Measurements from ENCODE around the gene NDUFS7.

DNA sequence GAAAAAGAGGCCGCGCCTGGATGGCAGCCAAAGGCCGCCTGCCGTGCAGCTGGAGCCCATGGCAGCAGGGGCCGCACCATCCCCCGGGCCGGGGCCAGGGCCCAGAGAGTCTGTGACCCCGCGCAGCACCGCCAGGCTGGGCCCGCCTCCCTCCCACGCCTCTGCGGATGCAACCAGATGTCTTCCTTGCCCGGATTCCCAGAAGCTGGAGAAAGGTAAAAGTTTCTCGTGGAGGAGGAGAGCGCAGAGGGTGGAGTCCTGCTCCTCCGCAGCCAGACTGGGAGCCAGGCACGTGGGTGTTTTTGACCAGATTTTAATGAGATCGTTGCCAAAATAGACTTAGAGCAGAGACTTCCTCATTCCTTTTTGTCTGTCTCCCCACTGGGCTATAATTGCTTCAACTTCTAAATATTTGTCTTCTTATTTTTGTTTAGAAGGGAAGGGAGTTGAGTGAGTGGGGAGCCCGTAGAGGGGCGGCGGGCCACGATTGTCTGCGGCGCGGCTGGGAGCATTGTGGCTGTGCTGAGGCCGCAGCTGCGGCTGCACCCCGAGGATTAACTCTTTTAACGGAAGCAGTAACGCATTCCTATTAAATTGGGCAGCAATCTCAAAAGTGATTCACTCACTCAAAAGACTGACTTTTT is 22.8 kb upstream of the NDUFS7 start:
- TF ChIP-seq, protein P1, sequence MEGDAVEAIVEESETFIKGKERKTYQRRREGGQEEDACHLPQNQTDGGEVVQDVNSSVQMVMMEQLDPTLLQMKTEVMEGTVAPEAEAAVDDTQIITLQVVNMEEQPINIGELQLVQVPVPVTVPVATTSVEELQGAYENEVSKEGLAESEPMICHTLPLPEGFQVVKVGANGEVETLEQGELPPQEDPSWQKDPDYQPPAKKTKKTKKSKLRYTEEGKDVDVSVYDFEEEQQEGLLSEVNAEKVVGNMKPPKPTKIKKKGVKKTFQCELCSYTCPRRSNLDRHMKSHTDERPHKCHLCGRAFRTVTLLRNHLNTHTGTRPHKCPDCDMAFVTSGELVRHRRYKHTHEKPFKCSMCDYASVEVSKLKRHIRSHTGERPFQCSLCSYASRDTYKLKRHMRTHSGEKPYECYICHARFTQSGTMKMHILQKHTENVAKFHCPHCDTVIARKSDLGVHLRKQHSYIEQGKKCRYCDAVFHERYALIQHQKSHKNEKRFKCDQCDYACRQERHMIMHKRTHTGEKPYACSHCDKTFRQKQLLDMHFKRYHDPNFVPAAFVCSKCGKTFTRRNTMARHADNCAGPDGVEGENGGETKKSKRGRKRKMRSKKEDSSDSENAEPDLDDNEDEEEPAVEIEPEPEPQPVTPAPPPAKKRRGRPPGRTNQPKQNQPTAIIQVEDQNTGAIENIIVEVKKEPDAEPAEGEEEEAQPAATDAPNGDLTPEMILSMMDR (conservative IDR thresholded peaks at IDR 0.05): no peak
- no peak for TF ChIP-seq ZFX (IDR thresholded peaks at IDR 0.05)
